ENCODE data around the gene NBPF1. TPM values are rescaled to one million over a fixed set of nuclear protein-coding genes. Genes with fewer than 3 reads are reported as not detected.

NBPF1 gene
- total and polyA plus RNA-seq, 2 donors (not counting 3 experiments of a cell fraction or from before 2014, with no cell fraction given): 23.0 to 58.4 TPM

- TF ChIP-seq POLR2AphosphoS5 (IDR thresholded peaks at IDR 0.05; ENCODE audit: insufficient read depth, low read depth, low read length) (no peak), CTCF (IDR thresholded peaks at IDR 0.05; ENCODE audit: extremely low read depth in 1 of 2, insufficient read depth in 1 of 2, low read depth in 1 of 2, low read length in 2 of 2) (no peak), FOS (IDR thresholded peaks at IDR 0.05; ENCODE audit: borderline replicate concordance, insufficient read depth, low read length) (no peak), MYC (IDR thresholded peaks at IDR 0.05; ENCODE audit: low read depth, low read length) (no peak), GATA2 (IDR thresholded peaks at IDR 0.05; ENCODE audit: insufficient read depth, insufficient read length, low read depth, low read length) (no peak), MAX (IDR thresholded peaks at IDR 0.05; ENCODE audit: insufficient read depth, insufficient read length) (no peak), EZH2 (IDR thresholded peaks at IDR 0.05; ENCODE audit: borderline replicate concordance, low read depth, low read length, severe bottlenecking) (no peak), JUN (IDR thresholded peaks at IDR 0.05; ENCODE audit: borderline replicate concordance, insufficient read depth, insufficient read length, low read depth) (no peak), POLR2A (IDR thresholded peaks at IDR 0.05; ENCODE audit: low read depth, low read length) (no peak)
- CTCF ChIA-PET: interaction anchor here (1.2 kb wide), 1 partner anchor 12 kb away, joined by 6 read pairs; no protein-coding TSS in a partner anchor
These were observed 92.1 kb downstream of the NBPF1 start for GRCh38 chr1:16521288-16521583.

More at GRCh38 chr1:16521288-16521583, 92.1 kb downstream of the NBPF1 start:
- peak overlapping the region; percentile 37 for H3K9ac ChIP-seq (replicated peaks; ENCODE audit: extremely low read depth, insufficient read depth, low read length)
- dilution Hi-C loops (cut with MboI; ENCODE audit: extremely low pct_ligation_motif_present, low sequenced_read_pairs): no loop called here
- no peak for FAIRE-seq
- POLR2A ChIA-PET: no interaction called here
- H3K4me2 ChIP-seq (ENCODE audit: insufficient read depth, low read length): peak overlapping the region; percentile 73
- H3K4me3 ChIP-seq (replicated peaks in 1 of 3; ENCODE audit: insufficient read depth in 1 of 3, low read depth in 1 of 3, low read length in 3 of 3): peak overlapping the region in 2 of 3 experiments; percentile 39 to 78
- no TSS peak for BruUV-seq (replicated peaks)
- H3K79me2 ChIP-seq (ENCODE audit: control insufficient read depth, insufficient read depth, low read length): no peaks in the 10 kb centered on the region
- H3K36me3 ChIP-seq (ENCODE audit: control insufficient read depth in 2 of 2, extremely low read depth in 1 of 2, insufficient read depth in 2 of 2, low read length in 2 of 2): no peaks in the 10 kb centered on the region
- DNase-seq (ENCODE audit: low read depth, low spot score): no peak
- intact Hi-C loops (cut with micrococcal nuclease): no loop called here
- peaks cover 10 to 16% of the 10 kb centered on the region in 2 experiments for H3K27me3 ChIP-seq (ENCODE audit: control insufficient read depth in 2 of 2, insufficient read depth in 2 of 2, low read length in 2 of 2)
- H3K4me1 ChIP-seq (ENCODE audit: control insufficient read depth, extremely low read depth, insufficient read depth, low read length): peaks cover 6% of the 10 kb centered on the region
- H2AFZ ChIP-seq (ENCODE audit: low read depth, low read length): peak overlapping the region; percentile 86
- H4K20me1 ChIP-seq (replicated peaks; ENCODE audit: control insufficient read depth, extremely low read depth, insufficient read depth, low read length): no peaks in the 10 kb centered on the region
- no peaks in the 10 kb centered on the region for H3K9me1 ChIP-seq (replicated peaks; ENCODE audit: control insufficient read depth, extremely low read depth, insufficient read depth, low read length)
- H3K27ac ChIP-seq (ENCODE audit: insufficient read depth, low read depth, low read length): no peak overlapping the region
- H3K9me3 ChIP-seq (replicated peaks; ENCODE audit: control insufficient read depth, insufficient read depth, low read length): no peaks in the 10 kb centered on the region
